Progenitor cell of endocrine pancreas (in vitro differentiated cells): ENCODE data around the gene CEACAM20. TPM values are rescaled to one million over a fixed set of nuclear protein-coding genes. Genes with fewer than 3 reads are reported as not detected.
"Not testable (repeated sequence)": the region's sequence is repeated elsewhere in the genome, so short reads cannot be mapped to it uniquely, and the experiment has no call there.

ENCODE experiments used
- DNase-seq: peaks from one replicate; pipeline ENCODE4 v3.0.0; 2021; ENCODE audit warnings: low spot score; ENCODE audit not compliant: unreplicated experiment
- H3K27ac Mint-ChIP-seq: 2 replicates; pipeline ENCODE4 v1.8.0; 2021; ENCODE audit warnings: mild to moderate bottlenecking, moderate library complexity, mixed read lengths
- H3K27me3 Mint-ChIP-seq: 2 replicates; pipeline ENCODE4 v1.8.0; 2021; ENCODE audit warnings: mixed read lengths
- H3K36me3 Mint-ChIP-seq: 2 replicates; pipeline ENCODE4 v1.8.0; 2022; ENCODE audit warnings: mixed read lengths; ENCODE audit not compliant: insufficient read depth
- H3K4me1 Mint-ChIP-seq: 2 replicates; pipeline ENCODE4 v1.8.0; 2021; ENCODE audit warnings: low read depth, mixed read lengths
- H3K4me3 Mint-ChIP-seq: 2 replicates; pipeline ENCODE4 v1.8.0; 2021; ENCODE audit warnings: low read depth, mild to moderate bottlenecking, moderate library complexity, mixed read lengths
- H3K9me3 Mint-ChIP-seq: 2 replicates; pipeline ENCODE4 v1.8.0; 2021; ENCODE audit warnings: low read depth, mixed read lengths
- CTCF ChIP-seq: fragments of 200-600 bp; sonication (generic); IDR thresholded peaks from one replicate; pipeline ENCODE4 v1.5.0; 2021; ENCODE audit warnings: antibody characterized with exemption, mild to moderate bottlenecking; ENCODE audit not compliant: unreplicated experiment
- total RNA-seq: library from RNA; stranded (reverse); gene quantifications from 2 replicates; pipeline ENCODE4 v1.2.1, GENCODE V29; 2021

The CEACAM20 gene
- total RNA-seq, 1 donor from 2014 or later: not detected

DNA sequence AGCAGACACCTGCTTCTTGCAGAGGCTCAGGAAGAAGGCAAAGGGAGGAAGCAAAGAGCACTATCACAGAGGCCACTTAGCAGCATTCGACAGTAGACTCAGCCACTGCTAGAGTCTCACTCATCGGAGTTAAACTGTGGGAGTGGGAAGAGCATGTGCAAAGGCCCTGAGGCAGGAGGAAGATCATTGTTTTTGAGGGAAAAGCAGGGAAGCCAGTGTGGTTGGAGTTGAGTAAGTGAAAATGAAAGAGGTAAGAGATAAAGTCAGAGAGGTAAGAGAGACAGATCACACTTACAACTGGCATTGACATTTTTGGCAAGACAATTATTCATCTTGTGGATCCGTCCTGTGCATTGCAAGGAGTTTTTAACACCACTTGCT lies 41.1 kb upstream of the CEACAM20 start:
- no peak overlapping the region for H3K4me3 Mint-ChIP-seq
- no peak for TF ChIP-seq CTCF
- no peaks in the 10 kb centered on the region for H3K9me3 Mint-ChIP-seq
- no peak for DNase-seq
- no peak overlapping the region for H3K27ac Mint-ChIP-seq
- H3K27me3 Mint-ChIP-seq: peaks cover 20% of the 10 kb centered on the region
- peaks cover 1% of the 10 kb centered on the region for H3K36me3 Mint-ChIP-seq
- peaks cover 25% of the 10 kb centered on the region for H3K4me1 Mint-ChIP-seq

- Mint-ChIP-seq H3K27me3 (peaks cover 20% of the 10 kb centered on the region), H3K27ac (no peak overlapping the region), H3K4me1 (peaks cover 12% of the 10 kb centered on the region), H3K4me3 (no peak overlapping the region), H3K9me3 (no peaks in the 10 kb centered on the region), H3K36me3 (no peaks in the 10 kb centered on the region)
- no peak for DNase-seq
- no peak for TF ChIP-seq CTCF
These were observed 38.3 kb upstream of the CEACAM20 start for GRCh38 chr19:44567745-44568144.

- Mint-ChIP-seq H3K36me3 (no peaks in the 10 kb centered on the region), H3K27ac (no peak overlapping the region), H3K4me3 (no peak overlapping the region), H3K4me1 (peaks cover 6% of the 10 kb centered on the region), H3K27me3 (peaks cover 20% of the 10 kb centered on the region), H3K9me3 (no peaks in the 10 kb centered on the region)
- no peak for DNase-seq
- no peak for TF ChIP-seq CTCF
These were observed 37.5 kb upstream of the CEACAM20 start for GRCh38 chr19:44566984-44567383.

- H3K4me1 Mint-ChIP-seq, H3K4me3 Mint-ChIP-seq, DNase-seq, H3K36me3 Mint-ChIP-seq, H3K27ac Mint-ChIP-seq, H3K9me3 Mint-ChIP-seq: not testable (repeated sequence)
- peaks cover 20% of the 10 kb centered on the region for H3K27me3 Mint-ChIP-seq
These were observed 33.7 kb upstream of the CEACAM20 start for GRCh38 chr19:44563086-44563655.

- DNase-seq: no peak
- H3K4me1 Mint-ChIP-seq: peaks cover 9% of the 10 kb centered on the region
- H3K27me3 Mint-ChIP-seq: peaks cover 7% of the 10 kb centered on the region
- no peaks in the 10 kb centered on the region for H3K9me3 Mint-ChIP-seq
- no peak for TF ChIP-seq CTCF
- H3K4me3 Mint-ChIP-seq: no peak overlapping the region
- no peaks in the 10 kb centered on the region for H3K36me3 Mint-ChIP-seq
- H3K27ac Mint-ChIP-seq: no peak overlapping the region
These were observed 28.5 kb upstream of the CEACAM20 start for GRCh38 chr19:44557933-44558332.

GRCh38 chr19:44554641-44555246 lies 25.3 kb upstream of the CEACAM20 start:
- H3K4me3 Mint-ChIP-seq: no peak overlapping the region
- DNase-seq: no peak

More at GRCh38 chr19:44554641-44555246, 25.3 kb upstream of the CEACAM20 start:
- Mint-ChIP-seq H3K4me1 (peaks cover 2% of the 10 kb centered on the region), H3K9me3 (no peaks in the 10 kb centered on the region), H3K27ac (no peak overlapping the region), H3K27me3 (peaks cover 7% of the 10 kb centered on the region), H3K36me3 (no peaks in the 10 kb centered on the region)
- no peak for TF ChIP-seq CTCF
